22Rv1 (cell line): ENCODE data around the gene RPTOR.

Experiments
- H3K27ac ChIP-seq: fragments of 450-650 bp; 2 replicates; pipeline ENCODE4 v1.5.1; 2017
- ZFX ChIP-seq: fragments of 450-650 bp; IDR thresholded peaks from 2 replicates; pipeline ENCODE4 v1.6.1; 2017; ENCODE audit warnings: antibody characterized with exemption, borderline replicate concordance
- TF ChIP-seq, protein P1 (sequence below): fragments of 450-650 bp; IDR thresholded peaks from 2 replicates; pipeline ENCODE4 v1.5.1; 2017; ENCODE audit warnings: mild to moderate bottlenecking

The RPTOR gene

DNA sequence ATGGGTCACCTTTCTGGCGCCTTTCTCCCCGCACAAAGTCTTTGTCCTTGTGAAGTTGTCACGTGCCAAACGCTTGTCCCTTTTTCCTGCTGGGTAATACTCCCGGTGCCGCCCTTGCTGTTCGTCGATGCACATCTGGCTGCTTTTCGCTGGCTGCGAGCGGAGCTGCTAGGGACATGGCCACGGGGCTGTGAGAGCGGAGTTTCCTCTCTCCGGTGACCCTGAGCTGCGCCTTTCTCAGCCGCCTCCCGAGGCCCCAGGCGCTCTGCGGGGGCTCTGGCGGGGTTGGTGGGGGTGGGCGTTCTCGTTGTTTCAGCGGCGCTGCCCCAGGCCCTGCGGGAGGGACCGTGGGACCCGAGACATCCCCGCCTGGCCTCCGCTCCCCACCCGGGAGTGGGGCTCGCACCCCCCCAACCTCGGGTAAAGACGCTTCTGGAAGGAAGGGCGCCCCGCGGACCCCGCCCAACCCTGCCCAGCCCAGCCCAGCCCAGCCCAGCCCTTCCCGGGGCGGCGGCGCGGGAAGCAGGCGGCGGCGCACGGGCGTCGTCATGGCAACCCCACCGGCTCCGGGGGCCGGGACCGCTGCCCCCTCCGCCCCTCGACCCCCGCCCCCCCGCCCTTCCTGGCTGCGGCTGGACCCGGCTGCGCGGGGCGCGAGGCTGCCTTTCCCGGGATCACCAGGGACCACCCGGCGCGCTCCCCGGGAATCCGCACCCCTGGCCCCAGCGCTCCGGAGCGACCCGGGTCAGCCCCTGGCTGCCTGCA lies 459.3 kb downstream of the RPTOR start:
- TF ChIP-seq, protein P1, sequence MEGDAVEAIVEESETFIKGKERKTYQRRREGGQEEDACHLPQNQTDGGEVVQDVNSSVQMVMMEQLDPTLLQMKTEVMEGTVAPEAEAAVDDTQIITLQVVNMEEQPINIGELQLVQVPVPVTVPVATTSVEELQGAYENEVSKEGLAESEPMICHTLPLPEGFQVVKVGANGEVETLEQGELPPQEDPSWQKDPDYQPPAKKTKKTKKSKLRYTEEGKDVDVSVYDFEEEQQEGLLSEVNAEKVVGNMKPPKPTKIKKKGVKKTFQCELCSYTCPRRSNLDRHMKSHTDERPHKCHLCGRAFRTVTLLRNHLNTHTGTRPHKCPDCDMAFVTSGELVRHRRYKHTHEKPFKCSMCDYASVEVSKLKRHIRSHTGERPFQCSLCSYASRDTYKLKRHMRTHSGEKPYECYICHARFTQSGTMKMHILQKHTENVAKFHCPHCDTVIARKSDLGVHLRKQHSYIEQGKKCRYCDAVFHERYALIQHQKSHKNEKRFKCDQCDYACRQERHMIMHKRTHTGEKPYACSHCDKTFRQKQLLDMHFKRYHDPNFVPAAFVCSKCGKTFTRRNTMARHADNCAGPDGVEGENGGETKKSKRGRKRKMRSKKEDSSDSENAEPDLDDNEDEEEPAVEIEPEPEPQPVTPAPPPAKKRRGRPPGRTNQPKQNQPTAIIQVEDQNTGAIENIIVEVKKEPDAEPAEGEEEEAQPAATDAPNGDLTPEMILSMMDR: no peak
- no peak for TF ChIP-seq ZFX
- H3K27ac ChIP-seq: no peak overlapping the region

DNA sequence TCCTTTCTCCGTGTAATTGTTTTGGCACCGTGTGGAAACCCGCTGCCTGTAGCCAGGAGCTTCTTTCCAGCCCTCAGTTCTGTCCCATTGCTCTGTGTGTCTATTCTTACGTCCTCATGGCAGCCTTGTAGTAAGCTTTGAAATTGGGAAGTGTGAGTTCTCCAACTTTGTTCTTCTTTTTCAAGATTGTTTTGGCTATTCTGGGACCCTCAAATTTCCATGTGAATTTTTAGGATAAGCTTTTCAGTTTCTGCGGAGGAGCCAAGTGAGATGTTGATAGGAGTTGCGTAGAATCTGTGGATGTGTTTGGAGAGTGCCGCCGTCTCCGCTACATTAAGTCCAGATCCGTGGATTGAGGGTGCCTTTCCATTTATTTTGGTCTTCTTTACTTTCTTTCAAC lies 462.3 kb downstream of the RPTOR start:
- H3K27ac ChIP-seq: no peak overlapping the region
- no peak for TF ChIP-seq ZFX
- TF ChIP-seq, protein P1: no peak

DNA sequence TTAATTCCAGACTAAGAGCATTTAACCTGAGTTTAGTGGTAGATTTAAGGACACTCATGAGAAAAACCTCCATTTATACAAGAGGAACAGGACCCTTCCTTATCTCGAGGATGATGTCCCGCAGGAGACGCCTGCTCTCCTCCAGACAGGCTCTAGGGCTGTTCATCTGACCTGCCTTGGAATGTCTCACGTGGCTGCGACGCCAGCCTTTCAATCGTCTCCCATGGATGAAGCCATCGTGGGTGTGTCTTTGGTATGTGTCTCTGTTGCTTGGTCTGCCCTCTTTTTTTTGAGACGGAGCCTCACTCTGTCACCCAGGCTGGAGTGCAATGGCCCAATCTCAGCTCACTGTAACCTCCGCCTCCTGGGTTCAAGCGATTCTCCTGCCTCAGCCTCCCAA lies 463.5 kb downstream of the RPTOR start:
- TF ChIP-seq, protein P1: no peak
- no peak for TF ChIP-seq ZFX
- H3K27ac ChIP-seq: no peak overlapping the region

DNA sequence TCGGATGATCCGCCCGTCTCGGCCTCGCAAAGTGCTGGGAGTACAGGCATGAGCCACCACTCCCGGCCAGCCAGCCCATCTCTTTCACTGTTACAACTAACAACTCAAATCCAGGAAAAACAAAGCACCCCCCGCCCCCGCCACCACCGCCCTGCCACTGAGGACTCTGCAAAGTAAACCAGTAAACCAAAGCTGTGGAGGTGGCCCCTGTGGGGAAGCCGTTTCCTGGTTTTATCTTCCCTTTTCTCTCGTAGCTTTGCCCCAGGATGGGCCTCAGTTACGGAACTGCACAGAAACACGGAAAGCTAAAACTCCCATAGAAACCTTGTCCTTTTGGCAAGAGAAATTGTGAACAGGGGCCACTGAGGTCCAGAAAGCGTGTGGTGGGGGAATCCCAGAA lies 464.5 kb downstream of the RPTOR start:
- no peak overlapping the region for H3K27ac ChIP-seq
- TF ChIP-seq ZFX: no peak
- TF ChIP-seq, protein P1: no peak

DNA sequence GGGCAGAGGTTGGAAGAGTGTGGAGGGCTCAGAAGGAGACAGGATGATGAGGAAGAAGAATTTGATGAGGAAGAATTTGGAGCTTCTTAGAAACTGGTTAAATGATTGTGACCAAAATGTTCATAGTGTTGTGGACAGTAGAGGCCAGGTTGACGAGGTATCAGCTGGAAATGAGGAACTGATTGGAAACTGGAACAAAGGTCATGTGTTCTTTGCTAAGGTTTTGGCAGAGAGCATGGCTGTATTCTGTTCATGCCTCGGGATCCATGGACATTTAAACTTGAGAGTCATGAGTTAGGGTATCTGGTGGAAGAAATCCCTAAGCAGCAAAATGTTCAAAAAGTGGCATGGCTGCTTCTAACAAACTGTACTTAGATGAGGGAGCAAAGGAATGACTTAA lies 466.3 kb downstream of the RPTOR start:
- TF ChIP-seq, protein P1: no peak
- no peak for TF ChIP-seq ZFX
- H3K27ac ChIP-seq: no peak overlapping the region

DNA sequence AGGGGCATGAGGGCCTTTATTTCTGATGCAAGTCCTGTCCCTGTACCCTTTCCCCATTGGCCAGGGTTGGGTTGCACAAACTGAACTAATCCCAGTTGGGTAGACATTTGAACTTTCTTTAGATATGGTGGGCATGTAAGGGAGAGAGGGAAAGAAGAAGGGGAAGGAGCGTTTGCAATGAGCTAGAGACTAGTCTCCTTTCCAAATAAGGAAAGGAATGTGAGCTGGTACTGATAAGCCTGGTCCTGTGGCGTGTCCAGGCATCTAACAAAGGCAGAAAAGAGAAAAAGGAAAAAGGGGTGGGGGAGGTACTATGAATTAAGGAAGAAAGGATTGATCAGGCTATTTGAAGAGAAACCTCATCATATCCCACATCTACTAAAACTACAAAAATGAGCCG lies 467.3 kb downstream of the RPTOR start:
- TF ChIP-seq, protein P1: no peak
- no peak for TF ChIP-seq ZFX
- H3K27ac ChIP-seq: no peak overlapping the region

DNA sequence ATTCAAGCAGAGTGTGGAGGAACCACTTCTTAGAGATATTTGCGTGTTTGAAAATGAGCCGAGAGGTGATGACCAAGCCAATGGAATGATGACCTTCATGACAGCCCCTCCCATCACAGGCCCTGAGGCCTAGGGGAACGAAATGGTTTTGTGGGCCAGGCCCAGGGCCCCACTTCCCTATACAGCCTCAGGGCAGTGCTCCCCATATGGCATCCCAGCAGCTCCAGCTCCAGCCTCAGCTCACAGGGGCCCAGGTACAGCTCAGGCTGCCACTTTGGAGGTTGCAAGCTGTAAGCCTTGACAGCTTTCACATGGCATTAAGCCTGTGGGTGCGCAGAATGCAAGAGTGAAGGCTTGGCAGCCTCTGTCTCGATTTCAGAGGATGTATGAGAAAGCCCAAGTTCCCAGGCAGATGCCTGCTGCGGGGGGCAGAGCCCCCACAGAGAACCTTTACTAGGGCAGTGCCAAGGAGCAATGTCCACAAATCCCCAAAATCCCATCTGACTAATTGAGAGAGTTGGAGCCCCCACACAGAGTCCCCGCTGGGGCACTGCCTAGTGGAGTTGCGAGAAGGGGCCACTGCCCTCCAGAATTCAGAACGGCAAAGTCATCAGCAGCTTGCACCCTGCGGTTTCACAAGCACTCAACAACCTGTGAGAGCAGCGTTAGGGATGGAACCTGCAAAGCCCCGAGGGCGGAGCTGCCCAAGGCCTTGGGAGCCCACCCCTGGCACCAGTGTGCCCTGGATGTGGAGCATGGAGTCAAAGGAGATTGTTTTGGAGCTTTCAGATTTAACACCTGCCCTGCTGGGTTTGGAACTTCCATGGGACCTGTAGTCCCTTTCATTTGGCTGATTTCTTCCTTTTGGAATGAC lies 468.2 kb downstream of the RPTOR start:
- H3K27ac ChIP-seq: no peak overlapping the region
- TF ChIP-seq, protein P1: no peak
- TF ChIP-seq ZFX: no peak
